ENCODE measurements around the gene CHCHD3.

DNA sequence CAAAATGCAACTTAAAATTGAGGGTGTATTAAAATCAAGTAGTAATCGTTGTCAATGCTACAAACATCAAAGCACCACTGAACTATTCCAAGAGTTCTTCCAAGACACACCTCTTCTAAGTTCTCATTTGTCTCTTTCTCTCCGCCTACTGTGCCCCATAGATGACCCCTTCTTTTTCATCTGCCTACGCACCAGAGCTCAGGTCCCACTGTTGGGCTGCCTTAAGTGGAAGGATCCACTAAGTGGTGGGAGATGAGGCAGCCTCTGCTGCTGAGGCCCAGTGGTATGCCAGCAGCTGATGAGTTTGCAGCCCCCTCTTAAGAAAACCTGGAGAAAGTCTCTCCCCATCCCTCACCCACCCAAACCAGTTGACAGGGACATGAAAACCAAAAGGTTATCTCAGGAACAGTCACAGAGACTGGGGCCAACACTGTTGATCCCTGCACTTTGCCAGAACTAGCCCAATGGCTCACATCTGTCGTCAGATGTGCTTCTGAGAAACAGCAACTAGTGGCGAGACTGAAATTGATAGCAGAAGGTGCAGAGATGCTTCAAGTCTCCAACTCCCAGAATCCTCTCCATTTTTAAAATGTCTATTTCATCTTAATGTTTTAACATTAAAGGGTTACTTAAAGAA lies 88.4 kb downstream of the CHCHD3 start:
- TF ChIP-seq POLR2AphosphoS5 (IDR thresholded peaks at IDR 0.05; ENCODE audit: low read depth, low read length) (no peak), SIN3A (IDR thresholded peaks at IDR 0.05; ENCODE audit: borderline replicate concordance, insufficient read depth, low read length) (no peak), TAF1 (IDR thresholded peaks at IDR 0.05; ENCODE audit: borderline replicate concordance, insufficient read depth, low read length) (no peak), FOXP2 (optimal IDR thresholded peaks at IDR 0.05; ENCODE audit: borderline replicate concordance, extremely low read depth, extremely low read length, insufficient read depth) (no peak)
- TF ChIP-seq, protein P1, sequence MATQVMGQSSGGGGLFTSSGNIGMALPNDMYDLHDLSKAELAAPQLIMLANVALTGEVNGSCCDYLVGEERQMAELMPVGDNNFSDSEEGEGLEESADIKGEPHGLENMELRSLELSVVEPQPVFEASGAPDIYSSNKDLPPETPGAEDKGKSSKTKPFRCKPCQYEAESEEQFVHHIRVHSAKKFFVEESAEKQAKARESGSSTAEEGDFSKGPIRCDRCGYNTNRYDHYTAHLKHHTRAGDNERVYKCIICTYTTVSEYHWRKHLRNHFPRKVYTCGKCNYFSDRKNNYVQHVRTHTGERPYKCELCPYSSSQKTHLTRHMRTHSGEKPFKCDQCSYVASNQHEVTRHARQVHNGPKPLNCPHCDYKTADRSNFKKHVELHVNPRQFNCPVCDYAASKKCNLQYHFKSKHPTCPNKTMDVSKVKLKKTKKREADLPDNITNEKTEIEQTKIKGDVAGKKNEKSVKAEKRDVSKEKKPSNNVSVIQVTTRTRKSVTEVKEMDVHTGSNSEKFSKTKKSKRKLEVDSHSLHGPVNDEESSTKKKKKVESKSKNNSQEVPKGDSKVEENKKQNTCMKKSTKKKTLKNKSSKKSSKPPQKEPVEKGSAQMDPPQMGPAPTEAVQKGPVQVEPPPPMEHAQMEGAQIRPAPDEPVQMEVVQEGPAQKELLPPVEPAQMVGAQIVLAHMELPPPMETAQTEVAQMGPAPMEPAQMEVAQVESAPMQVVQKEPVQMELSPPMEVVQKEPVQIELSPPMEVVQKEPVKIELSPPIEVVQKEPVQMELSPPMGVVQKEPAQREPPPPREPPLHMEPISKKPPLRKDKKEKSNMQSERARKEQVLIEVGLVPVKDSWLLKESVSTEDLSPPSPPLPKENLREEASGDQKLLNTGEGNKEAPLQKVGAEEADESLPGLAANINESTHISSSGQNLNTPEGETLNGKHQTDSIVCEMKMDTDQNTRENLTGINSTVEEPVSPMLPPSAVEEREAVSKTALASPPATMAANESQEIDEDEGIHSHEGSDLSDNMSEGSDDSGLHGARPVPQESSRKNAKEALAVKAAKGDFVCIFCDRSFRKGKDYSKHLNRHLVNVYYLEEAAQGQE (IDR thresholded peaks at IDR 0.05; ENCODE audit: insufficient read depth in 1 of 2, low read depth in 2 of 2, low read length in 2 of 2), result no peak
